Uterus (tissue), 4 donors: ENCODE measurements around the gene CTDSP1. TPM values are rescaled to one million over a fixed set of nuclear protein-coding genes. Genes with fewer than 3 reads are reported as not detected.

Source experiments
- DNase-seq, 2 donors: peaks; one replicate each; pipeline ENCODE4 v3.0.0-alpha.2; 2019 to 2020
- H3K27ac ChIP-seq, 2 donors: fragments of 200-600 bp; sonication (generic); 1 replicate in 1 of 2; 2 replicates in 1 of 2; pipeline ENCODE4 v1.5.1; 2016 to 2018
- H3K27me3 ChIP-seq, 2 donors: fragments of 200-600 bp; sonication (generic); one replicate each; pipeline ENCODE4 v1.5.1; 2018 to 2019; ENCODE audit warnings: control low read depth in 1 of 2
- H3K36me3 ChIP-seq, 2 donors: fragments of 200-600 bp; sonication (generic); one replicate each; pipeline ENCODE4 v1.5.1; 2019; ENCODE audit warnings: control low read depth in 1 of 2
- H3K4me1 ChIP-seq, 2 donors: fragments of 200-600 bp; sonication (generic); one replicate each; pipeline ENCODE4 v1.5.1; 2018 to 2019; ENCODE audit warnings: control low read depth in 1 of 2
- H3K4me3 ChIP-seq, 2 donors: fragments of 200-600 bp; sonication (generic); 1 replicate in 1 of 2; 2 replicates in 1 of 2; pipeline ENCODE4 v1.5.1; 2018 to 2019; ENCODE audit warnings: mild to moderate bottlenecking in 1 of 2
- H3K9me3 ChIP-seq, 2 donors: fragments of 200-600 bp; sonication (generic); one replicate each; pipeline ENCODE4 v1.5.1; 2019; ENCODE audit warnings: control low read depth in 1 of 2
- POLR2A ChIP-seq, 2 donors: fragments of 450-650 bp; IDR thresholded peaks; one replicate each; pipeline ENCODE4 v1.6.1; 2016; ENCODE audit warnings: antibody characterized with exemption in 2 of 2, mild to moderate bottlenecking in 1 of 2, moderate library complexity in 1 of 2
- intact Hi-C: fragments of 100-400 bp; cut with DNase I; formaldehyde crosslinking; loops from one replicate; pipeline ENCODE4 v1.15.1; 2023; ENCODE audit warnings: low total_unique reads
- microRNA counts, 2 donors: library from miRNA; unstranded; fragments of <30 nt; microRNA quantifications; one replicate each; lab custom pipeline; 2016 to 2017
- microRNA-seq: library from miRNA; unstranded; fragments of <30 nt; microRNA quantifications from one replicate; pipeline ENCODE4, GENCODE V29; 2016; ENCODE audit warnings: borderline microRNAs expressed, borderline replicate concordance
- small RNA-seq: library from RNA; depleted of rRNA; stranded (forward); fragments of <200 nt; gene quantifications from one replicate; pipeline ENCODE3, GENCODE V24; 2016
- total RNA-seq, 4 donors: library from RNA; depleted of rRNA in 3 of 4; stranded (reverse); fragments of >200 nt in 3 of 4; gene quantifications; one replicate each; pipeline versions ENCODE4 v1.1.0 to v1.2.4, GENCODE V29; 2014 to 2023
- TF ChIP-seq, protein P1 (sequence below), 4 experiments: fragments of 200-600 bp in 2 of 4; fragments of 450-650 bp in 2 of 4; sonication (generic) in 2 of 4; IDR thresholded peaks; one replicate each; pipeline ENCODE4 v1.5.1; 2016 to 2019; ENCODE audit warnings: antibody characterized with exemption in 4 of 4, mild to moderate bottlenecking in 2 of 4, moderate library complexity in 1 of 4
- donor health status: DM: yes; HTN: yes; CAD: no.

Gene CTDSP1
- total RNA-seq, 4 donors from 2014 or later = 48.8 to 198 (median 76.8) TPM

DNA sequence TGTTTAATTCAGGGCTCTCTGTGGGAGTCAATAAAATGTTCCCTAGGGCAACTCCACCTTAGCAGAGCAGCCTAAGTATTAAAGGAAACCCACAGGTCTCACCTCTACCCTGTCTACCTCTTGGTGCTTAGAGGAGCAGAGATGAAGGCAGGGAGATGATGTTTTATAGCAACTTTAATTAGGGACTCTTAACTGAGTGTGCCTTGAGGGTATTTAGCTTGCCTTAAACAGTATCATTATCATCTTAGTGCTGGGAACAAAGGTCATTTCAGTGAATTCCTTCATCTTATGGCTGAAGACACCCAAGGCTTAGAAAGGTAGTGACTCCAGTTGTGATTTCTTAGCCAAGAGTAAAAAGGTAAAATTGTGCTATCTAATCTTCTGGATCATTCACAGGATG is 45.9 kb downstream of the CTDSP1 start:
- DNase-seq = no peak
- H3K9me3 ChIP-seq = no peaks in the 10 kb centered on the region
- no peak overlapping the region for H3K4me3 ChIP-seq
- H3K4me1 ChIP-seq = no peaks in the 10 kb centered on the region
- no peak for TF ChIP-seq POLR2A (IDR thresholded peaks at IDR 0.05)
- TF ChIP-seq, protein P1, sequence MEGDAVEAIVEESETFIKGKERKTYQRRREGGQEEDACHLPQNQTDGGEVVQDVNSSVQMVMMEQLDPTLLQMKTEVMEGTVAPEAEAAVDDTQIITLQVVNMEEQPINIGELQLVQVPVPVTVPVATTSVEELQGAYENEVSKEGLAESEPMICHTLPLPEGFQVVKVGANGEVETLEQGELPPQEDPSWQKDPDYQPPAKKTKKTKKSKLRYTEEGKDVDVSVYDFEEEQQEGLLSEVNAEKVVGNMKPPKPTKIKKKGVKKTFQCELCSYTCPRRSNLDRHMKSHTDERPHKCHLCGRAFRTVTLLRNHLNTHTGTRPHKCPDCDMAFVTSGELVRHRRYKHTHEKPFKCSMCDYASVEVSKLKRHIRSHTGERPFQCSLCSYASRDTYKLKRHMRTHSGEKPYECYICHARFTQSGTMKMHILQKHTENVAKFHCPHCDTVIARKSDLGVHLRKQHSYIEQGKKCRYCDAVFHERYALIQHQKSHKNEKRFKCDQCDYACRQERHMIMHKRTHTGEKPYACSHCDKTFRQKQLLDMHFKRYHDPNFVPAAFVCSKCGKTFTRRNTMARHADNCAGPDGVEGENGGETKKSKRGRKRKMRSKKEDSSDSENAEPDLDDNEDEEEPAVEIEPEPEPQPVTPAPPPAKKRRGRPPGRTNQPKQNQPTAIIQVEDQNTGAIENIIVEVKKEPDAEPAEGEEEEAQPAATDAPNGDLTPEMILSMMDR (IDR thresholded peaks at IDR 0.05) = no peak
- intact Hi-C loops = no loop called here
- H3K36me3 ChIP-seq = no peaks in the 10 kb centered on the region
- H3K27ac ChIP-seq = no peak overlapping the region
- no peaks in the 10 kb centered on the region for H3K27me3 ChIP-seq

DNA sequence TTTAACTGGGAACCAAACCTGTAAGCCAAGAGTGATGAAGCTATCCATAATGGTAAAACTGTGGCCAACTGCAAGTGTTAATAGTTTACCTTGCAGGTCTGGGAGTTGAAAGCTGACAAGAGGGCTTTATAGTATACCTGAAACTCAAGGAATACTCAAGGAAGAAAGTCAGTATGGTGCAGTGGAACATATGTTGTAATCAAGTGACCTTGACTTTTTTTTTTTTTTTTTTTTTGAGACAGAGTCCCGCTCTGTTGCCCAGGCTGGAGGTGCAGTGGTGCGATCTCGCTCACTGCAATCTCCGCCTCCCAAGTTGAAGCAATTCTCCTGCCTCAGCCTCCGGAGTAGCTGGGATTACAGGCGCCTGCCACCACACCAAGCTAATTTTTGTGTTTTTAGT is 46.9 kb downstream of the CTDSP1 start:
- intact Hi-C loops = no loop called here
- Histone ChIP-seq H3K36me3 (no peaks in the 10 kb centered on the region), H3K4me1 (no peaks in the 10 kb centered on the region), H3K9me3 (no peaks in the 10 kb centered on the region), H3K4me3 (no peak overlapping the region), H3K27ac (no peak overlapping the region), H3K27me3 (no peaks in the 10 kb centered on the region)
- no peak for DNase-seq
- TF ChIP-seq, protein P1 (IDR thresholded peaks at IDR 0.05) = no peak
- no peak for TF ChIP-seq POLR2A (IDR thresholded peaks at IDR 0.05)

DNA sequence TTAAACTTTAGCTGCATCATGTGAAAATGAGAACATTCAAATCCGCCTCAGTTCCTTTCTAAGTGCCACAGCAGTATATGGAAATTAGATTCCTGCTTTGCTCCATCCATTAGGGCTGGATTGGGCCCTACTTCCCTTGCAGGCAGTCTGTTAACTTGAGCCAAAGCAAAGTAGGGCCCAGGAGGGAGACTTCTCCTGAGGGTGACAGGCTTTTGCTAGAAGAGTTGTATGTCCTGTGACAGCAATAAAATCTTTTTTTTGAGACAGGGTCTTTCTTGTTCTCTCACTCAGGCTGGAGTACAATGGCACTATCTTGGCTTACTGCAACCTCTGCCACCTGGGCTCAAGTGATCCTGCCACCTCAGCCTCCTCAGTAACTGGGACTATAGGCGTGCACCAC is 47.4 kb downstream of the CTDSP1 start:
- TF ChIP-seq, protein P1 (IDR thresholded peaks at IDR 0.05) = no peak
- TF ChIP-seq POLR2A (IDR thresholded peaks at IDR 0.05) = no peak
- Histone ChIP-seq H3K4me1 (no peaks in the 10 kb centered on the region), H3K36me3 (no peaks in the 10 kb centered on the region), H3K27ac (no peak overlapping the region), H3K4me3 (no peak overlapping the region), H3K27me3 (no peaks in the 10 kb centered on the region), H3K9me3 (no peaks in the 10 kb centered on the region)
- no peak for DNase-seq
- intact Hi-C loops = no loop called here

DNA sequence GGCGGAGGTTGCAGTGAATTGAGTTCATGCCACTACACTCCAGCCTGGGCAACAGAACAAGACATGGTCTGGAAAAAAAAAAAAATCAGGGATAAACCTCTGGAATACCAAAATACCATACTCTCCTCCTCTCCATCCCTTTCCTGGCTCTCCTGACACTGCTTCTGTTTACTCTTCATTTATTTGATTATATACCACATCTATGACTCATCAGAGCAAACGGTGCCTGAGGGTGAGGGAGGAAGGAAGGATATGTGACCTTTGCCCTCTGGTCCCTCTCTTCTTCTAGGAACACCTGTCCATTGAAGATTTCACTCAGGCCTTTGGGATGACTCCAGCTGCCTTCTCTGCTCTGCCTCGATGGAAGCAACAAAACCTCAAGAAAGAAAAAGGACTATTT is 49.3 kb downstream of the CTDSP1 start:
- Histone ChIP-seq H3K27me3 (no peaks in the 10 kb centered on the region), H3K27ac (no peak overlapping the region), H3K36me3 (no peaks in the 10 kb centered on the region), H3K4me3 (no peak overlapping the region), H3K9me3 (no peaks in the 10 kb centered on the region), H3K4me1 (no peaks in the 10 kb centered on the region)
- DNase-seq = no peak
- TF ChIP-seq, protein P1 (IDR thresholded peaks at IDR 0.05) = no peak
- TF ChIP-seq POLR2A (IDR thresholded peaks at IDR 0.05) = no peak
- intact Hi-C loops = no loop called here

DNA sequence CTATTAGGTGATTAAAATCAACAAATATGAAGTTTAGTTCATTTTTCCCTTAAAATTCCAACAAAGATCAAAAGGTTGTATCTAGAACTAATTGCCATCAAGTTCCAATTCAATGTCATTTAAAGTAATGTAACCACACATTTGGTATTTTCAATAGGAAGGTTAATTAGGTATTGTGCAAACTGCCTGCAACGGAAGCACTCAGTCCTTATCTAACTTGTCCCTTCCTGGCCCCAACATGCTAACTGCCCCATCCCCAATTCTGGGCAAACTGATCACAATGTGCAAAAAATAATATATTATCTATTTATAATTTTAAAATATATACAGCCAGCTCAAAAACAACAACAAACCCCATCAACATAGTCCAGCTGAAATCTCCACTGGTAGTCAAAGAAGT is 52.4 kb downstream of the CTDSP1 start:
- Histone ChIP-seq H3K36me3 (no peaks in the 10 kb centered on the region), H3K4me1 (no peaks in the 10 kb centered on the region), H3K9me3 (no peaks in the 10 kb centered on the region), H3K27me3 (no peaks in the 10 kb centered on the region), H3K4me3 (no peak overlapping the region), H3K27ac (no peak overlapping the region)
- TF ChIP-seq, protein P1 (IDR thresholded peaks at IDR 0.05) = no peak
- no peak for TF ChIP-seq POLR2A (IDR thresholded peaks at IDR 0.05)
- DNase-seq = no peak
- intact Hi-C loops = no loop called here

MicroRNAs encoded within 50 kb of the gene (microRNA counts, 767-probe panel; counts per million panel counts)
- 7,925 to 9,863 counts per million in 2 donors for microRNA hsa-miR-26b-5p (lab: Ali Mortazavi, UCI)

Small RNA genes within 50 kb of the gene (microRNA-seq; reads per million reads assigned to microRNA genes)
- 93,446 reads per million, percentile 99 among the genes with 10 or more reads in this experiment for gene MIR26B

Small RNA genes within 50 kb of the gene (small RNA-seq; reads per million reads assigned to genes)
- 161 reads per million, percentile 95 among the genes with 10 or more reads in this experiment for gene MIR26B

Other genes starting within 250 kb of the CTDSP1 start
- gene CXCR1, start 232.9 kb upstream of the CTDSP1 start, total RNA-seq = under 1 TPM in 1 of 4 donors, not detected in 3; 0.18 TPM
- 100 to 1,000 TPM in 3 of 4 donors, 10 to 100 TPM in 1; 87.9 to 162 (median 159) TPM for gene ARPC2, start 182.7 kb upstream of the CTDSP1 start, total RNA-seq
- gene GPBAR1, start 138.9 kb upstream of the CTDSP1 start, total RNA-seq = 1 to 10 TPM in 1 of 4 donors, under 1 TPM in 2, not detected in 1; 0.29 to 1.0 (median 0.91) TPM
- 100 to 1,000 TPM in 3 of 4 donors, 10 to 100 TPM in 1; 79.6 to 160 (median 134) TPM for gene AAMP, start 129.7 kb upstream of the CTDSP1 start, total RNA-seq
- 10 to 100 TPM; 11.8 to 47.8 (median 31.7) TPM for gene PNKD, start 129.3 kb upstream of the CTDSP1 start, total RNA-seq
- gene TMBIM1, start 107.4 kb upstream of the CTDSP1 start, total RNA-seq = 100 to 1,000 TPM; 112 to 166 (median 120) TPM
- under 1 TPM in 2 of 4 donors, not detected in 2; 0.85 to 0.97 TPM for gene CATIP, start 43.0 kb upstream of the CTDSP1 start, total RNA-seq
- gene SLC11A1, start 17.6 kb upstream of the CTDSP1 start, total RNA-seq = 10 to 100 TPM in 1 of 4 donors, 1 to 10 TPM in 1, under 1 TPM in 2; 0.26 to 14.0 (median 4.2) TPM
- under 1 TPM in 3 of 4 donors, not detected in 1; 0.28 to 0.59 (median 0.51) TPM for gene VIL1, start 19.3 kb downstream of the CTDSP1 start, total RNA-seq
- gene USP37, start 168.5 kb downstream of the CTDSP1 start, total RNA-seq = 10 to 100 TPM in 3 of 4 donors, 1 to 10 TPM in 1; 9.1 to 59.3 (median 20.7) TPM
- 10 to 100 TPM; 42.1 to 78.2 (median 51.2) TPM for gene CNOT9, start 169.0 kb downstream of the CTDSP1 start, total RNA-seq
- gene PLCD4, start 208.0 kb downstream of the CTDSP1 start, total RNA-seq = 1 to 10 TPM in 2 of 4 donors, under 1 TPM in 1, not detected in 1; 0.26 to 2.4 (median 1.2) TPM